Sigmoid colon (tissue), 7 donors: ENCODE measurements around the gene MINDY4. TPM values are rescaled to one million over a fixed set of nuclear protein-coding genes. Genes with fewer than 3 reads are reported as not detected.

ENCODE experiments used
- DNase-seq: peaks from one replicate; pipeline ENCODE4 v3.0.0-alpha.2; 2019
- H3K27ac ChIP-seq, 4 donors: fragments of 200-600 bp; sonication (generic); one replicate each; pipeline ENCODE4 v1.5.1; 2016 to 2019; ENCODE audit warnings: mild to moderate bottlenecking in 1 of 4
- H3K27me3 ChIP-seq, 3 donors: fragments of 200-600 bp; sonication (generic); one replicate each; pipeline ENCODE4 v1.5.1; 2019; ENCODE audit warnings: mild to moderate bottlenecking in 1 of 3
- H3K36me3 ChIP-seq, 4 donors: fragments of 200-600 bp; sonication (generic); one replicate each; pipeline ENCODE4 v1.5.1; 2016 to 2019
- H3K4me1 ChIP-seq, 4 donors: fragments of 200-600 bp; sonication (generic); one replicate each; pipeline ENCODE4 v1.5.1; 2017 to 2019
- H3K4me3 ChIP-seq, 4 donors: fragments of 200-600 bp; sonication (generic); one replicate each; pipeline ENCODE4 v1.5.1; 2017 to 2019; ENCODE audit warnings: mild to moderate bottlenecking in 2 of 4, moderate library complexity in 1 of 4
- H3K9me3 ChIP-seq, 4 donors: fragments of 200-600 bp in 3 of 4; sonication (generic) in 3 of 4; one replicate each; pipeline versions ENCODE4 v1.5.1 to v1.6.1; 2013 to 2019
- CTCF ChIP-seq, 4 experiments: fragments of 450-650 bp in 3 of 4; fragments of 200-600 bp in 1 of 4; IDR thresholded peaks; one replicate each; pipeline ENCODE4 v1.5.1; 2016 to 2019; ENCODE audit warnings: antibody characterized with exemption in 4 of 4, mild to moderate bottlenecking in 3 of 4, moderate library complexity in 2 of 4
- EP300 ChIP-seq, 4 donors: sonication (generic); formaldehyde crosslinking; IDR thresholded peaks; one replicate each; pipeline ENCODE4 v1.6.1; 2017; ENCODE audit warnings: antibody characterized with exemption in 4 of 4
- POLR2A ChIP-seq, 2 donors: fragments of 450-650 bp; IDR thresholded peaks; one replicate each; pipeline ENCODE4 v1.6.1; 2016; ENCODE audit warnings: antibody characterized with exemption in 2 of 2, mild to moderate bottlenecking in 2 of 2, moderate library complexity in 2 of 2
- POLR2AphosphoS5 ChIP-seq, 4 donors: sonication (generic); formaldehyde crosslinking; IDR thresholded peaks; one replicate each; pipeline ENCODE4 v1.6.1; 2017; ENCODE audit warnings: antibody characterized with exemption in 4 of 4
- WGBS, 2 donors: extraction: QIAGEN DNeasy Blood & Tissue Kit; methylation state at CpG; one replicate each; pipeline ENCODE4 v1.1.7; 2013; 5-methylcytosine and 5-hydroxymethylcytosine counted together
- intact Hi-C: fragments of 100-400 bp; cut with DNase I; formaldehyde crosslinking; loops from one replicate; pipeline ENCODE4 v1.15.1; 2023
- polyA plus RNA-seq, 3 donors: library from polyadenylated mRNA; stranded (reverse); fragments of 200-250 nt; gene quantifications; one replicate each; pipeline ENCODE4 v1.2.3, GENCODE V29; 2013
- total RNA-seq, 4 donors: library from RNA; depleted of rRNA; stranded (reverse); fragments of >200 nt; gene quantifications; one replicate each; pipeline ENCODE4 v1.1.0, GENCODE V29; 2016
- donor health status: healthy with polysubstance abuse.
- donor health status: Bipolar disorder and iron deficiency.
- donor health status: healthy.

MINDY4 gene
- total and polyA plus RNA-seq, 7 donors, result 1.2 to 26.3 (median 9.4) TPM

GRCh38 chr7:30848121-30848855, 77.1 kb downstream of the MINDY4 start:
- Histone ChIP-seq H3K4me3 (no peak overlapping the region), H3K36me3 (no peaks in the 10 kb centered on the region), H3K9me3 (no peaks in the 10 kb centered on the region), H3K27ac (peak overlapping the region; percentile 56 to 94 (median 88)), H3K27me3 (no peaks in the 10 kb centered on the region), H3K4me1 (peaks cover 0 to 74% (median 64%) of the 10 kb centered on the region in 4 donors)
- no peak for TF ChIP-seq EP300 (IDR thresholded peaks at IDR 0.05)
- TF ChIP-seq POLR2AphosphoS5 (IDR thresholded peaks at IDR 0.05), result no peak
- no peak for TF ChIP-seq POLR2A (IDR thresholded peaks at IDR 0.05)
- no peak for TF ChIP-seq CTCF (IDR thresholded peaks at IDR 0.05)
- intact Hi-C loops, result no loop called here
- DNase-seq, result no peak
- WGBS, 2 donors, result 79 to 85% methylated on average over 7 of the region's 7 CpGs

- WGBS, 2 donors, result 86 to 91% methylated on average over 4 of the region's 4 CpGs
Observed at GRCh38 chr7:30849565-30849964, 78.3 kb downstream of the MINDY4 start.

GRCh38 chr7:30850426-30850825, 79.2 kb downstream of the MINDY4 start:
- no peak for DNase-seq
- H3K4me3 ChIP-seq, result no peak overlapping the region
- peak overlapping the region; percentile 56 to 95 (median 91) for H3K27ac ChIP-seq
- no peaks in the 10 kb centered on the region for H3K27me3 ChIP-seq
- no peaks in the 10 kb centered on the region for H3K36me3 ChIP-seq
- peaks cover 0 to 73% (median 56%) of the 10 kb centered on the region in 4 donors for H3K4me1 ChIP-seq
- TF ChIP-seq POLR2A (IDR thresholded peaks at IDR 0.05) (no peak), CTCF (IDR thresholded peaks at IDR 0.05) (no peak), POLR2AphosphoS5 (IDR thresholded peaks at IDR 0.05) (no peak), EP300 (IDR thresholded peaks at IDR 0.05) (no peak)
- WGBS, 2 donors, result 95 to 96% methylated on average over 17 of the region's 17 CpGs
- intact Hi-C loops, result loop anchor here (5.0 kb wide), 1 partner anchor 62 kb away; the partner anchor contains the start of gene AQP1
- H3K9me3 ChIP-seq, result no peaks in the 10 kb centered on the region

More at GRCh38 chr7:30849565-30849964, 78.3 kb downstream of the MINDY4 start:
- H3K9me3 ChIP-seq, result no peaks in the 10 kb centered on the region
- H3K36me3 ChIP-seq, result no peaks in the 10 kb centered on the region
- H3K4me3 ChIP-seq, result no peak overlapping the region
- H3K27ac ChIP-seq, result peak overlapping the region; percentile 56 to 95 (median 91)
- H3K4me1 ChIP-seq, result peaks cover 0 to 74% (median 64%) of the 10 kb centered on the region in 4 donors
- H3K27me3 ChIP-seq, result no peaks in the 10 kb centered on the region
- TF ChIP-seq POLR2AphosphoS5 (IDR thresholded peaks at IDR 0.05) (no peak), POLR2A (IDR thresholded peaks at IDR 0.05) (no peak), CTCF (IDR thresholded peaks at IDR 0.05) (no peak), EP300 (IDR thresholded peaks at IDR 0.05) (no peak)
- intact Hi-C loops, result no loop called here
- no peak for DNase-seq

DNA sequence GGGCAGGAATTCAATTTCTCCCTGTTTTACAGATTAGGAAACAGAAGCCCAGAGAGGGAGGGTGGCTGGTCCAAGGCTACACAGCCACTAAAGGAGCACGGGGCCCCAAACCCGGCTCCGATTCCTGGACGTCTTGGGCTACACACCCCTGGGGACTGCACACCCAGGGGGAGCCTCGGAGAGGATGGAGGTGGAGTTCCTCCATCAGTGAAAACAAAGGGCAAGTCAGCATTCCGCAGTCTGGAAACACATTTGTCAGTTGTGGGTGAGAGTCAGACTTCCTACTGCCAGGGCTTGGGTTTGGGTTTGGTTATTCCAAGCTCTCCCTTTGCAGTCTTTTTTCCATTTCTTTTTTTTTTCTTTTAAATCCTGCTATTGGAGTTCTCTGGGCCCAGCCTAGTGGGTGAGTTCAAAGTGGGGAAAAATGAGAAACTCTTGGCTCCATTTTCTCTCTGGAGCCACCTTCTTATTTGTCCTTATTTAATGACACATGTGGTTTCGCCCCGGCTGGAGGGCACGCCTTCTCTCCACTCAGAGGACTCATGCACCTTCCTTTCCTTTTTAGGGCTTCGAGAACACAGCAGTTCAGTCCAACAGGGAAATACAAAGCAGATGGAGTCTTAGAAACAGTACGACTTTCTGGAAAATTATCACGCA, 80.6 kb downstream of the MINDY4 start:
- Histone ChIP-seq H3K4me1 (peaks cover 0 to 67% (median 43%) of the 10 kb centered on the region in 4 donors), H3K36me3 (no peaks in the 10 kb centered on the region), H3K9me3 (no peaks in the 10 kb centered on the region), H3K27me3 (no peaks in the 10 kb centered on the region), H3K4me3 (peak overlapping the region in 1 of 4 donors; percentile 22), H3K27ac (peak overlapping the region; percentile 88 to 95 (median 93))
- intact Hi-C loops, result loop anchor here (5.0 kb wide), 1 partner anchor 61 kb away; the partner anchor contains the start of gene AQP1
- 80% methylated on average over 12 of the region's 12 CpGs for WGBS, 2 donors
- DNase-seq, result peak; percentile 89
- peak in 1 of 2 donors; percentile 26 for TF ChIP-seq POLR2A (IDR thresholded peaks at IDR 0.05)
- peak; percentile 68 to 80 (median 72) for TF ChIP-seq POLR2AphosphoS5 (IDR thresholded peaks at IDR 0.05)
- TF ChIP-seq CTCF (IDR thresholded peaks at IDR 0.05), result no peak
